ENCODE data around the gene CCL19.
A peak's percentile ranks its signal among the peaks of the same experiment; 100 is the strongest.

GRCh38 chr9:34646211-34647083 is 44.6 kb downstream of the CCL19 start, which contains the start of gene GALT:
- TF ChIP-seq CTCF (IDR thresholded peaks at IDR 0.05): peak; percentile 25 to 73 (median 39)
- peak in 1 of 2 donors; percentile 59 for TF ChIP-seq POLR2A (IDR thresholded peaks at IDR 0.05)
